ENCODE data around the gene SIRT1. TPM values are rescaled to one million over a fixed set of nuclear protein-coding genes. Genes with fewer than 3 reads are reported as not detected.

The SIRT1 gene
- polyA plus RNA-seq, 4 donors, result 8.9 to 23.0 (median 10.4) TPM

DNA sequence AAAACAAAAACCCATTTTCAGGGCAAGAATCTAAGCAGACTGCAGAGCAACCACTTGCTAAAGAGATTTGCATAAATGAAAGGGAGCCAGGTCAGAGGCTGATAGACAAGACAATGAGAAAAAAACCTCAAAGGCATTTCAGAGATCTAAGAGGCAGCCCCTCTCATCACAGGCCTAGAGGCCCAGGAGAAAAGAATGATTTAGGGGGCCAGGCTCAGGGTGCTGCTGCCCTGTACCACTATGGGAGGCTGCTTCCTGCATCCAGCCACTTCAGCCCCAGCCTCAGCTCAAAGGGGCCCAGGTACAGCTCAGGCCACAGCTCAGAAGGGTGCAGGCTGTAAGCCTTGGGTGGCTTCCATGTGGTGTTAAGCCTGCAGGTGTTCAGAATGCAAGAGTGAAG is 42.7 kb upstream of the SIRT1 start:
- H3K4me1 ChIP-seq (ENCODE audit: control insufficient read depth in 3 of 3, insufficient read depth in 2 of 3, low read depth in 1 of 3, low read length in 2 of 3), result peaks cover 0 to 12% (median 2%) of the 10 kb centered on the region in 3 donors
- no peaks in the 10 kb centered on the region for H3K27me3 ChIP-seq (ENCODE audit: control insufficient read depth in 3 of 3, insufficient read depth in 3 of 3, low read length in 3 of 3)
- FAIRE-seq, result no peak
- DNase-seq, result no peak
- no peak overlapping the region for H3K4me3 ChIP-seq (ENCODE audit: low read depth in 1 of 3, low read length in 3 of 3)
- H3K9me3 ChIP-seq (ENCODE audit: control insufficient read depth in 2 of 2, insufficient read depth in 1 of 2, low read depth in 1 of 2, low read length in 1 of 2), result peaks cover 0 to 19% of the 10 kb centered on the region in 2 donors
- H3K36me3 ChIP-seq (ENCODE audit: control insufficient read depth in 3 of 3, insufficient read depth in 2 of 3, low read depth in 1 of 3, low read length in 3 of 3), result no peaks in the 10 kb centered on the region
- no peak overlapping the region for H3K27ac ChIP-seq (ENCODE audit: low read depth in 1 of 3, low read length in 2 of 3)

DNA sequence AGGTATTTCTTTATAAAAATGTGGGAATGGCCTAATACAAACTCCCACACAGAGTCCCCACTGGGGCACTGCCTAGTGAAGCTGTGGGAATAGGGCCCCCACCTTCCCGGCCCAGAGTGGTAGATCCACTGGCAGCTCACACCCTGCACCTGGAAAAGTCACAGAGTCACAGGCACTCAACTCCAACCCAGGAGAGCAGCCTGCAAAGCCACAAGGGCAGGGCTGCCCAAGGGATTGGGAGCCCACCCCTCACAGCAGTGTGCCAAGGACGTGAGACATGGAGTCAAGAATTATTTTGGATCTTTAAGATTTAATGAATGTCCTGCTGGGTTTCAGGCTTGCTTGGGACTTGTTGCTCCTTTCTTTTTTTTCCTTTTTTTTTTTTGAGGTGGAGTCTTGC is 41.2 kb upstream of the SIRT1 start:
- FAIRE-seq (no peak), DNase-seq (no peak)
- Histone ChIP-seq H3K9me3 (ENCODE audit: control insufficient read depth in 2 of 2, insufficient read depth in 1 of 2, low read depth in 1 of 2, low read length in 1 of 2) (peaks cover 0 to 19% of the 10 kb centered on the region in 2 donors), H3K36me3 (ENCODE audit: control insufficient read depth in 3 of 3, insufficient read depth in 2 of 3, low read depth in 1 of 3, low read length in 3 of 3) (no peaks in the 10 kb centered on the region), H3K4me1 (ENCODE audit: control insufficient read depth in 3 of 3, insufficient read depth in 2 of 3, low read depth in 1 of 3, low read length in 2 of 3) (peaks cover 0 to 12% (median 2%) of the 10 kb centered on the region in 3 donors), H3K27ac (ENCODE audit: low read depth in 1 of 3, low read length in 2 of 3) (peak overlapping the region in 2 of 3 donors; percentile 8 to 58), H3K4me3 (ENCODE audit: low read depth in 1 of 3, low read length in 3 of 3) (no peak overlapping the region), H3K27me3 (ENCODE audit: control insufficient read depth in 3 of 3, insufficient read depth in 3 of 3, low read length in 3 of 3) (no peaks in the 10 kb centered on the region)
- WGBS, 3 donors, result 67 to 88% (median 74%) methylated on average over 2 of the region's 2 CpGs

DNA sequence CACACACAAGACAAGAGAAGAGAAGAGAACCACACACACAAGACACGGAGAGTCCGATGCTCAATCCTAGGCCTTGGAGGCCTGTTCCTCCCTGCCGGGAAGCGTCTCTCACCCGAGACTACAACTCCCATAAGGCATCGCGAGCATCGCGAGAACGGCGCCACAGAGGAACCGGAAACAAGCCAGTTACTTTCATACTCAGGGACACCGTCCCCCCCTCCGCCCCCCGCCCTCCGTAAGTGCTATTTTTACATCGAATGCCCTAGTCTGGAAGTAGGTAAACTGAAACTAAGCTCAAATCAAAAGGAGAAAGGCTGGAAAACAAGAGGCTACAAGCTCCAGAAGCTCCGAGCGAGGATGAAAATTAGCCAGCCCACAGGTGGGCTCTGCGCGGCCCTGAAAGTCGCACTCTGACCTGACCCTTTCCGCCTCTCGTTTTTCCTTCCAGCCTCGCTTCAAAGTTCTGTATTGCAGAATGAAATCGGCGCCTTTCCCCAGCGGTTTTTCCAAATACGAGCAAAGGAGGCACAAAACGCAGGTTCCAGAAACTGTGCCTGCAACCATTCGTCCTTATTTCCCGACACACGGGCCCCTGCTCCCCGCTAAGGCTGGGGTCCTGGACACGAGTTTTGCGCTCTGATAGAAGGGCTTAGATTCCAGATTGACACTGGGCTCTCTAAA is 35.0 kb upstream of the SIRT1 start:
- Histone ChIP-seq H3K27me3 (ENCODE audit: control insufficient read depth in 3 of 3, insufficient read depth in 3 of 3, low read length in 3 of 3) (no peaks in the 10 kb centered on the region), H3K27ac (ENCODE audit: low read depth in 1 of 3, low read length in 2 of 3) (peak overlapping the region; percentile 92 to 97 (median 97)), H3K4me3 (ENCODE audit: low read depth in 1 of 3, low read length in 3 of 3) (peak overlapping the region; percentile 53 to 84 (median 82)), H3K36me3 (ENCODE audit: control insufficient read depth in 3 of 3, insufficient read depth in 2 of 3, low read depth in 1 of 3, low read length in 3 of 3) (no peaks in the 10 kb centered on the region), H3K4me1 (ENCODE audit: control insufficient read depth in 3 of 3, insufficient read depth in 2 of 3, low read depth in 1 of 3, low read length in 2 of 3) (peaks cover 0 to 2% (median 0%) of the 10 kb centered on the region in 3 donors), H3K9me3 (ENCODE audit: control insufficient read depth in 2 of 2, insufficient read depth in 1 of 2, low read depth in 1 of 2, low read length in 1 of 2) (peaks cover 0 to 3% of the 10 kb centered on the region in 2 donors)
- 1% methylated on average over 36 of the region's 36 CpGs for WGBS, 3 donors
- no peak for FAIRE-seq
- peak; percentile 92 to 96 for DNase-seq

DNA sequence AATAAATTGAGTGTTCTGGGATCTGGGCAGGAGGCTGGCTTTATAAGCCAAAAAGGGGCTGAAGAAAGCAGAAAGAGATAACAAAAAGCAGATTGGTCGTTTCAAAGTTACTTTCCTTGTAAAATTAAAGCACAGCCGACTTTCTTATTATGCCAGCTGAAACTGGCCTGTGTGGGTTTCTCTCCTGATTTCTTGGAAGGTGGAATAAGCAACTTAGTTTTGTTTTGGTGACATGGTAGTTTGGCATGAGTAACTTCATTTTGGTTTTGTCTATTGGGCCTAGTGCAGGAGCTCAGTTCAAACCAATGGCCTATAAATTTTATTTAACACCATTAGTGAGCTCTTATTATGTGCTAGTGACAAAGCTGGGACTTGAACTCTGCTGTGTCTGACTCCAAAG is 33.3 kb upstream of the SIRT1 start:
- Histone ChIP-seq H3K27me3 (ENCODE audit: control insufficient read depth in 3 of 3, insufficient read depth in 3 of 3, low read length in 3 of 3) (no peaks in the 10 kb centered on the region), H3K36me3 (ENCODE audit: control insufficient read depth in 3 of 3, insufficient read depth in 2 of 3, low read depth in 1 of 3, low read length in 3 of 3) (no peaks in the 10 kb centered on the region), H3K9me3 (ENCODE audit: control insufficient read depth in 2 of 2, insufficient read depth in 1 of 2, low read depth in 1 of 2, low read length in 1 of 2) (no peaks in the 10 kb centered on the region), H3K27ac (ENCODE audit: low read depth in 1 of 3, low read length in 2 of 3) (no peak overlapping the region), H3K4me3 (ENCODE audit: low read depth in 1 of 3, low read length in 3 of 3) (no peak overlapping the region), H3K4me1 (ENCODE audit: control insufficient read depth in 3 of 3, insufficient read depth in 2 of 3, low read depth in 1 of 3, low read length in 2 of 3) (peaks cover 0 to 2% (median 0%) of the 10 kb centered on the region in 3 donors)
- 63 to 87% (median 79%) methylated on average over 2 of the region's 2 CpGs for WGBS, 3 donors
- no peak for FAIRE-seq
- DNase-seq, result no peak

DNA sequence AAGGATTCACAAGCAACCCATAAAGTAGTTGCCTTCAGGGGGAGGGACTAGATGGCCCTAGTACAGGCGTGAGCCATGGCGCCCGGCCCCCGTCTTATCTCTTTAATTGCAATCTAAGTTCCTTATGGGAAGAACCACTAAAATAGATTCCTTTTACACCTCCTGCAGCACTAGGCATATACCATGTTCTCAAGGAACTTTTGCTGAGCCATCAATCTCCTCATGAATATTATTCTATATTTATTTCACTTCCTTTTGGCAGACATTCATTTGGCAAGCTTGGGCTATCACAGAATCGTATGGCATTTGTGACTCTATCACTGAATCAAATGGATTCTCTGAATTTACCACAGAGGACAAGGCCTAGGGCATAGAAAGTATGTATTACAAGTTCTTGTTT is 31.7 kb upstream of the SIRT1 start:
- FAIRE-seq (no peak), DNase-seq (peak in 1 of 2 donors; percentile 6)
- no peak overlapping the region for H3K4me3 ChIP-seq (ENCODE audit: low read depth in 1 of 3, low read length in 3 of 3)
- no peaks in the 10 kb centered on the region for H3K36me3 ChIP-seq (ENCODE audit: control insufficient read depth in 3 of 3, insufficient read depth in 2 of 3, low read depth in 1 of 3, low read length in 3 of 3)
- peaks cover 0 to 2% (median 0%) of the 10 kb centered on the region in 3 donors for H3K4me1 ChIP-seq (ENCODE audit: control insufficient read depth in 3 of 3, insufficient read depth in 2 of 3, low read depth in 1 of 3, low read length in 2 of 3)
- no peak overlapping the region for H3K27ac ChIP-seq (ENCODE audit: low read depth in 1 of 3, low read length in 2 of 3)
- no peaks in the 10 kb centered on the region for H3K27me3 ChIP-seq (ENCODE audit: control insufficient read depth in 3 of 3, insufficient read depth in 3 of 3, low read length in 3 of 3)
- H3K9me3 ChIP-seq (ENCODE audit: control insufficient read depth in 2 of 2, insufficient read depth in 1 of 2, low read depth in 1 of 2, low read length in 1 of 2), result no peaks in the 10 kb centered on the region
- 40 to 52% (median 42%) methylated on average over 5 of the region's 5 CpGs for WGBS, 3 donors

DNA sequence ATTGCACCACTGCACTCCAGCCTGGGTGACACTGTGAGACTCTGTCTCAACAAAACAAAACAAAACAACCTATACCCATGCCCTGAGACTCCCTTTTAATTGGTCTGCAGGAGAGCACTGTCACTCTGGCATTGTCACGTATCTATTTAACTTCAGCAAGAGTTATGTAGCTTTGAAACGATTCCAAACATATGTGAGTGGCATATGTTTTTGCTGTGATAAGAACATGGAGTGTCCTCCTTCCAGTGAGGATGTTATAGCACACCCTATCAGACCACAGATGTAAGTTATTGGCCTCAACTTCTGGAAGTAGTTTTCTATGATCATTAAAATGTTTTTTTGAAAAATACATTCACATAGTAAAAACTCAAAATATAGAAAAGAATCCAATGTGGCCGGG is 30.9 kb upstream of the SIRT1 start:
- no peak for DNase-seq
- no peaks in the 10 kb centered on the region for H3K9me3 ChIP-seq (ENCODE audit: control insufficient read depth in 2 of 2, insufficient read depth in 1 of 2, low read depth in 1 of 2, low read length in 1 of 2)
- no peaks in the 10 kb centered on the region for H3K27me3 ChIP-seq (ENCODE audit: control insufficient read depth in 3 of 3, insufficient read depth in 3 of 3, low read length in 3 of 3)
- FAIRE-seq, result no peak
- no peak overlapping the region for H3K4me3 ChIP-seq (ENCODE audit: low read depth in 1 of 3, low read length in 3 of 3)
- H3K36me3 ChIP-seq (ENCODE audit: control insufficient read depth in 3 of 3, insufficient read depth in 2 of 3, low read depth in 1 of 3, low read length in 3 of 3), result no peaks in the 10 kb centered on the region
- H3K4me1 ChIP-seq (ENCODE audit: control insufficient read depth in 3 of 3, insufficient read depth in 2 of 3, low read depth in 1 of 3, low read length in 2 of 3), result peaks cover 0 to 2% (median 0%) of the 10 kb centered on the region in 3 donors
- no peak overlapping the region for H3K27ac ChIP-seq (ENCODE audit: low read depth in 1 of 3, low read length in 2 of 3)
- WGBS, 3 donors, result 77 to 89% (median 85%) methylated on average over 3 of the region's 3 CpGs

DNA sequence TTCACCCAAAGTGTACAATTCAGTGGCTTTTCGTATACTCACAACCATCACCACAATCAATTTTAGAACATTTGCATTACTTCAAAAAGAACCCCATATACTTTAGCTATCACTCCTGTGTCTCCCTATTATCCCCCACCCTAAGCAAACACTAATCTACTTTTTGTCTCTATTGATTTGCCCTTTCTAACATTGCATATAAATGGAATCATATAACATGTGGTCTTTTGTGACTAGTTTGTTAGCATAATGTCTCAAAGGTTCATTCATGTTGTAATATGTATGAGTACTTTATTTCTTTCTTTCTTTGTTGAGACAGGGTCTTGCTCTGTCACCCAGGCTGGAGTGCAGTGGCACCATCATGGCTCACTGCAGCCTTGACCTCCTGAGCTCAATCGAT is 25.5 kb upstream of the SIRT1 start:
- WGBS, 3 donors, result 91 to 97% (median 93%) methylated on average over 2 of the region's 2 CpGs
- no peak overlapping the region for H3K4me3 ChIP-seq (ENCODE audit: low read depth in 1 of 3, low read length in 3 of 3)

DNA sequence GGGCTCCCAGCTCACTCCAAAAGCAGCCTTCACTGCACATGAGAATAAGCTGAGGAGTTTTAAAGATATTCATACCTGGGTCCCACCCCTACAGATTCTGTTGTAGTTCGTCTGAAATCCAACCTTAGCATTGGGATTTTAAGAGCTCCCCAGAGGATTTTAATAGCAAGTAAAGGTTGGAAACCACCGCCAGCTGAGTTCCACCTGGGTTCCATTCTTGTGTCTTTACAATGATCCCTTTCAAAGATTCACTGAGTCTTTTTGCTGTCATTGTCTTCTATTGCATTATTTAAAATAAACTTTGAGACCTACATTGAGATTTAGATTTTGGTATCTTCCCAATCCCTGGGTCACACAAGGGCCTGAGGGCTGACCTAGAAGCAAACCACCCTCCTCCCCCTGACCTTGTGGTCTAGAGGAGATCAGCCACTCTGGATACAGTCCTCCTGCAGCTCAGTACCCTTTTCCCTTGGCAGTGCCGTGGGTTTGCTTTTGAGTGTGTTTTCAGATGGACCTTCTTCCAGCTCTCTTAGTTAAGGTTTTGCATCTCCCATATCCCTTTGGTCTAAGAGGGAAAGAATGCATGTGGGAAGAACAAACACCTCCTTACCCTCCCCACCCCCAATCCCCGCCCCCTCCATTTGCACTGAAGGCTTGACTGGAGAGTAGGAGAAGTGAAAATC is 22.6 kb upstream of the SIRT1 start:
- no peaks in the 10 kb centered on the region for H3K36me3 ChIP-seq (ENCODE audit: control insufficient read depth in 3 of 3, insufficient read depth in 2 of 3, low read depth in 1 of 3, low read length in 3 of 3)
- H3K9me3 ChIP-seq (ENCODE audit: control insufficient read depth in 2 of 2, insufficient read depth in 1 of 2, low read depth in 1 of 2, low read length in 1 of 2), result no peaks in the 10 kb centered on the region
- no peaks in the 10 kb centered on the region for H3K27me3 ChIP-seq (ENCODE audit: control insufficient read depth in 3 of 3, insufficient read depth in 3 of 3, low read length in 3 of 3)
- WGBS, 3 donors, result 73 to 90% (median 76%) methylated on average over 4 of the region's 4 CpGs
- H3K4me3 ChIP-seq (ENCODE audit: low read depth in 1 of 3, low read length in 3 of 3), result no peak overlapping the region
- no peak for FAIRE-seq
- no peak for DNase-seq
- H3K27ac ChIP-seq (ENCODE audit: low read depth in 1 of 3, low read length in 2 of 3), result no peak overlapping the region
- no peaks in the 10 kb centered on the region for H3K4me1 ChIP-seq (ENCODE audit: control insufficient read depth in 3 of 3, insufficient read depth in 2 of 3, low read depth in 1 of 3, low read length in 2 of 3)

More for the DNA sequence above, 25.5 kb upstream of the SIRT1 start:
- no peaks in the 10 kb centered on the region for H3K4me1 ChIP-seq (ENCODE audit: control insufficient read depth in 3 of 3, insufficient read depth in 2 of 3, low read depth in 1 of 3, low read length in 2 of 3)
- no peak overlapping the region for H3K27ac ChIP-seq (ENCODE audit: low read depth in 1 of 3, low read length in 2 of 3)
- no peaks in the 10 kb centered on the region for H3K9me3 ChIP-seq (ENCODE audit: control insufficient read depth in 2 of 2, insufficient read depth in 1 of 2, low read depth in 1 of 2, low read length in 1 of 2)
- no peaks in the 10 kb centered on the region for H3K36me3 ChIP-seq (ENCODE audit: control insufficient read depth in 3 of 3, insufficient read depth in 2 of 3, low read depth in 1 of 3, low read length in 3 of 3)
- no peak for FAIRE-seq
- DNase-seq, result no peak
- H3K27me3 ChIP-seq (ENCODE audit: control insufficient read depth in 3 of 3, insufficient read depth in 3 of 3, low read length in 3 of 3), result no peaks in the 10 kb centered on the region

Measured in small intestine (tissue), 7 donors.